ENCODE data around the gene NFKBIZ. TPM values are rescaled to one million over a fixed set of nuclear protein-coding genes. Genes with fewer than 3 reads are reported as not detected.

NFKBIZ gene, protein sequence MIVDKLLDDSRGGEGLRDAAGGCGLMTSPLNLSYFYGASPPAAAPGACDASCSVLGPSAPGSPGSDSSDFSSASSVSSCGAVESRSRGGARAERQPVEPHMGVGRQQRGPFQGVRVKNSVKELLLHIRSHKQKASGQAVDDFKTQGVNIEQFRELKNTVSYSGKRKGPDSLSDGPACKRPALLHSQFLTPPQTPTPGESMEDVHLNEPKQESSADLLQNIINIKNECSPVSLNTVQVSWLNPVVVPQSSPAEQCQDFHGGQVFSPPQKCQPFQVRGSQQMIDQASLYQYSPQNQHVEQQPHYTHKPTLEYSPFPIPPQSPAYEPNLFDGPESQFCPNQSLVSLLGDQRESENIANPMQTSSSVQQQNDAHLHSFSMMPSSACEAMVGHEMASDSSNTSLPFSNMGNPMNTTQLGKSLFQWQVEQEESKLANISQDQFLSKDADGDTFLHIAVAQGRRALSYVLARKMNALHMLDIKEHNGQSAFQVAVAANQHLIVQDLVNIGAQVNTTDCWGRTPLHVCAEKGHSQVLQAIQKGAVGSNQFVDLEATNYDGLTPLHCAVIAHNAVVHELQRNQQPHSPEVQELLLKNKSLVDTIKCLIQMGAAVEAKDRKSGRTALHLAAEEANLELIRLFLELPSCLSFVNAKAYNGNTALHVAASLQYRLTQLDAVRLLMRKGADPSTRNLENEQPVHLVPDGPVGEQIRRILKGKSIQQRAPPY
- total RNA-seq (27.4 and 28.9 TPM in 2 replicates), polyA plus RNA-seq (16.7 and 17.5 TPM in 2 replicates), polyA minus RNA-seq (87.4 and 102 TPM in 2 replicates), Bru-seq, nascent RNA (percentile 91 among the genes with signal in this experiment), BruChase-seq, experiment 1, labeled RNA remaining after a 6-hour chase (percentile 73 among the genes with signal in this experiment), BruChase-seq, experiment 2, labeled RNA remaining after a 2-hour chase (percentile 70 among the genes with signal in this experiment)
- 10.3 and 20.3 TPM in 2 replicates for polyA plus RNA-seq (2011; cell fraction: cytosol; rRNA removed)
- 182 and 220 TPM in 2 replicates for polyA plus RNA-seq (2011; cell fraction: nucleus; rRNA removed)
- polyA plus RNA-seq (2012): 9.2 and 13.5 TPM in 2 replicates
- polyA minus RNA-seq (2011; cell fraction: cytosol; rRNA and poly(A)+ RNA removed): 14.0 TPM
- polyA minus RNA-seq (2011; cell fraction: nucleus; rRNA and poly(A)+ RNA removed): 237 and 251 TPM in 2 replicates
- long read RNA-seq, partial matches to known transcripts: 7 of 17 reads
- long read RNA-seq, other reads (novel, unspliced or antisense): 6 of 17 reads

DNA sequence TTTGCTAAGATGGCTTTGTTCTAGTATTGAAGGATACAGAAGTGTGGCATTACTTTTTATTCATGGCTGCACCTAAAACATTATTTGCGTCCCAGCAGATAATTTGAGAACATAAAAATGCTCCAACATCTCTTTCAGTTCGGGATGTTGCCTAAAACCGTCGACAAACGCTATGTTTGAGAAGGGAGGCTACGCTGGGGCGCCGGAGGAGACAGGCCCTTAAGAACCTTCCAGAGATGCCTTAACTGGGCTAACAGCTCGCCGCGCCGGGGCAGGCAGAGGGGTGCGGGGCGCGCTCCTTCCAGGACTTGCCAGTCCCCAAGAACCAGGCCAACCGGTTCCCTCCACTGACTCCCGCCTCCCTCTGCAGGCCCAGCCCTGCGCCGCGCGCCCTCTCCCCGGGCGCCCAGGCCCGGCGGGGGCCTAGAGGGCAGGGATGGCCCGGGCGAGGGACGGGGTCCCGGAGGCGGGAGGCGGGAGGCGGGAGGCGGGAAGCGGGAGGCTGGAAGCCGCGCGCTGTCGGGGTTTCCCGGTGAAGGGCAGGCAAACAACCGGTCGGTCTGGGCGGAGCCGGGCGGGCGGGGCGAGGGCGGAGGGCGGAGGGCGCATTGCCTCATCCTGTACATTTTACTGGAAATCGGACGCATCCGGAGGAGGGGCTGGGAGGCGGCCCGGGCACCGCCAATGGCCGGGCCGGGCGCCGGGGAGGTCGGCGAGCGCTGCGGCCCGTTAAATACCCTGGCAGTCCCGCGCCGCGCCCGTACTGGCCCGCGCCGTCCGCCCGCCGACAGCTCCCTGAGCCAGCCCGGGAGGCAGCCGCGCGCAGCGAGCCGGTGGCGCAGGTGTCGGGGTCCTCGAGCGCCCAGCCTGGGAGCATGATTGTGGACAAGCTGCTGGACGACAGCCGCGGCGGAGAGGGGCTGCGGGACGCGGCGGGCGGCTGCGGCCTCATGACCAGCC, at the start of gene NFKBIZ:
NFKBIZ (plus strand) TSS at position 761 of the 960 bp plus-strand sequence; CDS start at position 876, 115 bp downstream.
- Histone ChIP-seq H3K4me1 (ENCODE audit: control insufficient read depth, extremely low read depth, insufficient read depth, low read length) (peaks cover 17% of the 10 kb centered on the region), H3K4me2 (ENCODE audit: insufficient read depth, low read length) (peak within 1 kb of the TSS; percentile 96), H3K36me3 (ENCODE audit: control insufficient read depth in 2 of 2, extremely low read depth in 1 of 2, insufficient read depth in 2 of 2, low read length in 2 of 2) (peaks cover 10 to 15% of the 10 kb centered on the region in 2 experiments), H3K27me3 (ENCODE audit: control insufficient read depth in 2 of 2, insufficient read depth in 2 of 2, low read length in 2 of 2) (no peaks in the 10 kb centered on the region), H3K9ac (replicated peaks; ENCODE audit: extremely low read depth, insufficient read depth, low read length) (peak within 1 kb of the TSS; percentile 99), H2AFZ (ENCODE audit: low read depth, low read length) (peak within 1 kb of the TSS; percentile 67), H4K20me1 (replicated peaks; ENCODE audit: control insufficient read depth, extremely low read depth, insufficient read depth, low read length) (no peaks in the 10 kb centered on the region), H3K9me3 (replicated peaks; ENCODE audit: control insufficient read depth, insufficient read depth, low read length) (no peaks in the 10 kb centered on the region), H3K9me1 (replicated peaks; ENCODE audit: control insufficient read depth, extremely low read depth, insufficient read depth, low read length) (no peaks in the 10 kb centered on the region), H3K4me3 (replicated peaks in 1 of 3; ENCODE audit: insufficient read depth in 1 of 3, low read depth in 1 of 3, low read length in 3 of 3) (peak within 1 kb of the TSS; percentile 88 to 99 (median 90)), H3K27ac (ENCODE audit: insufficient read depth, low read depth, low read length) (peak within 1 kb of the TSS; percentile 88), H3K79me2 (ENCODE audit: control insufficient read depth, insufficient read depth, low read length) (peaks cover 43% of the 10 kb centered on the region)
- DNase-seq (ENCODE audit: low read depth, low spot score) (peak; percentile 94), FAIRE-seq (peak; percentile 92)
- ChIA-PET CTCF (interaction anchor here (1.2 to 3.3 kb wide), 8 partner anchors 22 to 380 kb away, joined by 3 to 39 read pairs (median 8); no protein-coding TSS in a partner anchor), POLR2A (interaction anchor here (0.6 to 2.6 kb wide), 27 partner anchors 10 to 376 kb away, joined by 3 to 31 read pairs (median 4); partner anchors contain the start of genes CEP97 and NXPE3)
- TF ChIP-seq MYC (IDR thresholded peaks at IDR 0.05; ENCODE audit: low read depth, low read length) (no peak), FOS (IDR thresholded peaks at IDR 0.05; ENCODE audit: borderline replicate concordance, insufficient read depth, low read length) (no peak), JUN (IDR thresholded peaks at IDR 0.05; ENCODE audit: borderline replicate concordance, insufficient read depth, insufficient read length, low read depth) (no peak), POLR2AphosphoS5 (IDR thresholded peaks at IDR 0.05; ENCODE audit: insufficient read depth, low read depth, low read length) (peak; percentile 100), GATA2 (IDR thresholded peaks at IDR 0.05; ENCODE audit: insufficient read depth, insufficient read length, low read depth, low read length) (no peak), POLR2A (IDR thresholded peaks at IDR 0.05; ENCODE audit: low read depth, low read length) (peak; percentile 99)
- TF ChIP-seq, protein P1, sequence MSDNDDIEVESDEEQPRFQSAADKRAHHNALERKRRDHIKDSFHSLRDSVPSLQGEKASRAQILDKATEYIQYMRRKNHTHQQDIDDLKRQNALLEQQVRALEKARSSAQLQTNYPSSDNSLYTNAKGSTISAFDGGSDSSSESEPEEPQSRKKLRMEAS (IDR thresholded peaks at IDR 0.05; ENCODE audit: insufficient read depth, insufficient read length): peak; percentile 2
- intact Hi-C loops (cut with micrococcal nuclease) (loop anchor here (1.0 kb wide), 4 partner anchors 22 to 314 kb away; no protein-coding TSS in a partner anchor), dilution Hi-C loops (cut with MboI; ENCODE audit: extremely low pct_ligation_motif_present, low sequenced_read_pairs) (no loop called here)
- BruUV-seq (replicated peaks): no TSS peak
